ENCODE measurements around the gene CEP57L1.
"Not testable (repeated sequence)": the region's sequence is repeated elsewhere in the genome, so short reads cannot be mapped to it uniquely, and the experiment has no call there.

CEP57L1 gene

GRCh38 chr6:109139109-109139508 is 43.8 kb downstream of the CEP57L1 start:
- TF ChIP-seq CTCF (conservative IDR thresholded peaks at IDR 0.05; ENCODE audit: low read depth, low read length), result no peak
- no peaks in the 10 kb centered on the region for H4K20me1 ChIP-seq (ENCODE audit: insufficient read depth)
- no peak overlapping the region for H3K9ac ChIP-seq
- no peaks in the 10 kb centered on the region for H3K79me2 ChIP-seq (ENCODE audit: insufficient read depth, low read depth)
- H3K27ac ChIP-seq, result no peak overlapping the region
- no peaks in the 10 kb centered on the region for H3K4me1 ChIP-seq (ENCODE audit: low read depth, poor library complexity, severe bottlenecking)
- no peak overlapping the region for H2AFZ ChIP-seq (ENCODE audit: low read depth)
- no peak overlapping the region for H3K4me3 ChIP-seq (IDR thresholded peaks at IDR 0.05; ENCODE audit: insufficient read depth, low read depth, low read length)
- H3K36me3 ChIP-seq (ENCODE audit: insufficient read depth), result no peaks in the 10 kb centered on the region
- no peaks in the 10 kb centered on the region for H3K27me3 ChIP-seq (ENCODE audit: insufficient read depth, low read depth)
- H3K4me2 ChIP-seq, result no peak overlapping the region

DNA sequence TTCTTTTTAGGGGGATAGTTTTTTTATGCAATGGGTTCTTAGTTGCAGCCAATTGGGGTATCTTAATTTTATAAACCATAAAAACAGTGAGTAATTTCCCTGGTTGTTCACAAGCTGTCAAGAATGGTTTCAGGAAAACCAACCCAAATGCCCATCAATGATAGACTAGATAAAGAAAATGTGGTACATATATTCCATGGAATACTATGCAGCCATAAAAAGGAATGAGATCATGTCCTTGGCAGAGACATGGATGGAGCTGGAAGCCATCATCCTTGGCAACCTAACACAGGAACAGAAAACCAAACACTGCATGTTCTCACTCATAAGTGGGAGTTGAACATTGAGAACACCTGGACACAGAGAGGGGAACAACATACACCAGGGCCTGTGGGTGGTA is 46.8 kb downstream of the CEP57L1 start:
- not testable (repeated sequence) for H3K79me2 ChIP-seq (ENCODE audit: insufficient read depth, low read depth); H3K9ac ChIP-seq; H3K4me3 ChIP-seq (IDR thresholded peaks at IDR 0.05; ENCODE audit: insufficient read depth, low read depth, low read length); H3K4me1 ChIP-seq (ENCODE audit: low read depth, poor library complexity, severe bottlenecking); H2AFZ ChIP-seq (ENCODE audit: low read depth); H3K4me2 ChIP-seq; H3K36me3 ChIP-seq (ENCODE audit: insufficient read depth); H3K27ac ChIP-seq; H3K27me3 ChIP-seq (ENCODE audit: insufficient read depth, low read depth); H4K20me1 ChIP-seq (ENCODE audit: insufficient read depth)

GRCh38 chr6:109143191-109143590 is 47.9 kb downstream of the CEP57L1 start:
- TF ChIP-seq CTCF (conservative IDR thresholded peaks at IDR 0.05; ENCODE audit: low read depth, low read length), result no peak
- H3K27me3 ChIP-seq (ENCODE audit: insufficient read depth, low read depth), result no peaks in the 10 kb centered on the region
- no peak overlapping the region for H3K4me2 ChIP-seq
- no peak overlapping the region for H3K27ac ChIP-seq
- H4K20me1 ChIP-seq (ENCODE audit: insufficient read depth), result no peaks in the 10 kb centered on the region
- H3K9ac ChIP-seq, result no peak overlapping the region
- H2AFZ ChIP-seq (ENCODE audit: low read depth), result no peak overlapping the region
- H3K36me3 ChIP-seq (ENCODE audit: insufficient read depth), result no peaks in the 10 kb centered on the region
- no peaks in the 10 kb centered on the region for H3K4me1 ChIP-seq (ENCODE audit: low read depth, poor library complexity, severe bottlenecking)
- H3K79me2 ChIP-seq (ENCODE audit: insufficient read depth, low read depth), result no peaks in the 10 kb centered on the region
- H3K4me3 ChIP-seq (IDR thresholded peaks at IDR 0.05; ENCODE audit: insufficient read depth, low read depth, low read length), result no peak overlapping the region

DNA sequence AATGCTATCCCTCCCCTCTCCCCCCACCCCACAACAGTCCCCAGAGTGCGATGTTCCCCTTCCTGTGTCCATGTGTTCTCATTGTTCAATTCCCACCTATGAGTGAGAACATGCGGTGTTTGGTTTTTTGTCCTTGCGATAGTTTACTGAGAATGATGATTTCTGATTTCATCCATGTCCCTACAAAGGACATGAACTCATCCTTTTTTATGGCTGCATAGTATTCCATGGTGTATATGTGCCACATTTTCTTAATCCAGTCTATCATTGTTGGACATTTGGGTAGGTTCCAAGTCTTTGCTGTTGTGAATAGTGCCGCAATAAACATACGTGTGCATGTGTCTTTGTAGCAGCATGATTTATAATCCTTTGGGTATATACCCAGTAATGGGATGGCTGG is 52.9 kb downstream of the CEP57L1 start:
- H3K27ac ChIP-seq; H3K79me2 ChIP-seq (ENCODE audit: insufficient read depth, low read depth); H3K9ac ChIP-seq; H3K4me3 ChIP-seq (IDR thresholded peaks at IDR 0.05; ENCODE audit: insufficient read depth, low read depth, low read length); H4K20me1 ChIP-seq (ENCODE audit: insufficient read depth); H3K27me3 ChIP-seq (ENCODE audit: insufficient read depth, low read depth); H3K4me1 ChIP-seq (ENCODE audit: low read depth, poor library complexity, severe bottlenecking); H2AFZ ChIP-seq (ENCODE audit: low read depth); H3K36me3 ChIP-seq (ENCODE audit: insufficient read depth); H3K4me2 ChIP-seq: not testable (repeated sequence)

DNA sequence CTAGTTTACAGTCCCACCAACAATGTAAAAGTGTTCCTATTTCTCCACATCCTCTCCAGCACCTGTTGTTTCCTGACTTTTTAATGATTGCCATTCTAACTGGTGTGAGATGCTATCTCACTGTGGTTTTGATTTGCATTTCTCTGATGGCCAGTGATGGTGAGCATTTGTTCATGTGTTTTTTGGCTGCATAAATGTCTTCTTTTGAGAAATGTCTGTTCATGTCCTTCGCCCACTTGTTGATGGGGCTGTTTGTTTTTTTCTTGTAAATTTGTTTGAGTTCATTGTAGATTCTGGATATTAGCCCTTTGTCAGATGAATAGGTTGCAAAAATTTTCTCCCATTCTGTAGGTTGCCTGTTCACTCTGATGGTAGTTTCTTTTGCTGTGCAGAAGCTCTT is 53.4 kb downstream of the CEP57L1 start:
- not testable (repeated sequence) for H3K4me2 ChIP-seq; H3K79me2 ChIP-seq (ENCODE audit: insufficient read depth, low read depth); H3K27me3 ChIP-seq (ENCODE audit: insufficient read depth, low read depth); H3K36me3 ChIP-seq (ENCODE audit: insufficient read depth); H2AFZ ChIP-seq (ENCODE audit: low read depth); H3K4me1 ChIP-seq (ENCODE audit: low read depth, poor library complexity, severe bottlenecking); H3K27ac ChIP-seq; H3K4me3 ChIP-seq (IDR thresholded peaks at IDR 0.05; ENCODE audit: insufficient read depth, low read depth, low read length); H3K9ac ChIP-seq; H4K20me1 ChIP-seq (ENCODE audit: insufficient read depth)

DNA sequence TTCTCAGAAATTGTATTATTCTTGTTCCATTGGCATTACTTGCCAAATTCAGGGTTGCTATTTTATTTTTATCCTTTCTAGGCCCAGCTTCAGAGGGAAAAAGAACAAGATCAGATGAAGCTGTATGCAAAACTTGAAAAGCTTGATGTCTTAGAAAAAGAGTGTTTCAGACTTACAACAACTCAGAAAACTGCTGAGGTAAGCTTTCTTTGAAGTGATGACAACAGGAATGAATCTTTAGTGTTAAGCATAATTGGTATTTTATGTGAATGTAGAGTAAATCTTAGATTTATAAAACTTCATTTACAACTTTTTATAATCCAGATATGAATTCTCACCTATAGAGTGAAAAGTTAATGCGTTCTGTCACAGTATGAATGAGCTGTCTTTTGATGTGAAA is 58.4 kb downstream of the CEP57L1 start:
- H3K4me1 ChIP-seq (ENCODE audit: low read depth, poor library complexity, severe bottlenecking), result no peaks in the 10 kb centered on the region
- no peaks in the 10 kb centered on the region for H3K36me3 ChIP-seq (ENCODE audit: insufficient read depth)
- H3K9ac ChIP-seq, result no peak overlapping the region
- no peaks in the 10 kb centered on the region for H3K79me2 ChIP-seq (ENCODE audit: insufficient read depth, low read depth)
- no peaks in the 10 kb centered on the region for H3K27me3 ChIP-seq (ENCODE audit: insufficient read depth, low read depth)
- no peak overlapping the region for H3K27ac ChIP-seq
- no peak overlapping the region for H2AFZ ChIP-seq (ENCODE audit: low read depth)
- TF ChIP-seq CTCF (conservative IDR thresholded peaks at IDR 0.05; ENCODE audit: low read depth, low read length), result no peak
- H3K4me3 ChIP-seq (IDR thresholded peaks at IDR 0.05; ENCODE audit: insufficient read depth, low read depth, low read length), result no peak overlapping the region
- H3K4me2 ChIP-seq, result no peak overlapping the region
- H4K20me1 ChIP-seq (ENCODE audit: insufficient read depth), result no peaks in the 10 kb centered on the region

All from KMS-11 (cell line).